Heart right ventricle (tissue), 16 donors: ENCODE results near the gene STX1B. TPM values are rescaled to one million over a fixed set of nuclear protein-coding genes. Genes with fewer than 3 reads are reported as not detected.

ENCODE experiments used
- ATAC-seq, 8 donors: fragments of 200-7000 bp; cut with Tn5 transposase; one replicate each; pipeline ENCODE4 v1.9.1; 2020; ENCODE audit warnings: mild to moderate bottlenecking in 8 of 8, moderate library complexity in 8 of 8, moderate number of reproducible peaks in 1 of 8
- DNase-seq, 2 donors: peaks; one replicate each; pipeline ENCODE4 v3.0.0-alpha.2; 2020
- H3K27ac ChIP-seq, 10 donors: fragments of 200-600 bp; sonication (generic) in 2 of 10; one replicate each; pipeline versions ENCODE4 v1.5.0 to v1.8.0; 2020 to 2022; ENCODE audit warnings: mild to moderate bottlenecking in 3 of 10
- H3K27me3 ChIP-seq, 7 donors: fragments of 200-600 bp; one replicate each; pipeline ENCODE4 v1.8.0; 2021 to 2022; ENCODE audit warnings: mild to moderate bottlenecking in 2 of 7
- H3K36me3 ChIP-seq, 9 donors: fragments of 200-600 bp; sonication (generic) in 1 of 9; one replicate each; pipeline versions ENCODE4 v1.5.0 to v1.8.0; 2020 to 2022; ENCODE audit warnings: mild to moderate bottlenecking in 2 of 9
- H3K4me1 ChIP-seq, 9 donors: fragments of 200-600 bp; sonication (generic) in 1 of 9; one replicate each; pipeline versions ENCODE4 v1.5.0 to v1.8.0; 2020 to 2022; ENCODE audit warnings: mild to moderate bottlenecking in 4 of 9
- H3K4me3 ChIP-seq, 10 donors: fragments of 200-600 bp; sonication (generic) in 2 of 10; one replicate each; pipeline versions ENCODE4 v1.5.0 to v1.8.0; 2020 to 2022; ENCODE audit warnings: mild to moderate bottlenecking in 7 of 10, moderate library complexity in 2 of 10
- H3K9me3 ChIP-seq, 11 donors: fragments of 200-600 bp in 10 of 11; sonication (generic) in 2 of 11; one replicate each; pipeline versions ENCODE4 v1.5.0 to v1.8.0; 2013 to 2022; ENCODE audit warnings: mild to moderate bottlenecking in 2 of 11, control low read depth in 1 of 11, moderate library complexity in 1 of 11
- CTCF ChIP-seq, 9 donors: fragments of 200-600 bp; sonication (generic) in 2 of 9; IDR thresholded peaks; one replicate each; pipeline versions ENCODE4 v1.5.0 to v1.8.0; 2021 to 2022; ENCODE audit warnings: antibody characterized with exemption in 9 of 9, mild to moderate bottlenecking in 5 of 9, moderate library complexity in 1 of 9
- WGBS, 2 donors: extraction: QIAGEN DNeasy Blood & Tissue Kit; methylation state at CpG; one replicate each; pipeline ENCODE4 v1.1.7; 2013; ENCODE audit warnings: inconsistent platforms in 1 of 2; 5-methylcytosine and 5-hydroxymethylcytosine counted together
- intact Hi-C, 10 donors: fragments of 100-400 bp; cut with DNase I; formaldehyde crosslinking; loops; one replicate each; pipeline versions ENCODE4 v1.11.1 to v1.14.2; 2022
- polyA plus RNA-seq, 2 donors: library from polyadenylated mRNA; stranded (reverse); fragments of 200-250 nt; gene quantifications; one replicate each; pipeline ENCODE4 v1.2.3, GENCODE V29; 2013
- total RNA-seq, 10 donors: library from RNA; stranded (reverse); fragmentation: NEBNext Ultra II Directional in 3 of 10; extraction: Animal tissue kit (Norgen Biotek cat#: 25700) in 3 of 10; gene quantifications; one replicate each; pipeline versions ENCODE4 v1.2.1 to v1.2.4, GENCODE V29; 2021 to 2023
- donor health status: Arrhythmogenic right ventricular cardiomyopathy.
- donor health status: ischemic (EF 13 %, LVEDD 7.1; RV severe dilation, severe dysfunction).
- donor health status: healthy with polysubstance abuse.
- donor health status: DM: no; HTN: yes; CAD: no.
- donor health status: DM: no; HTN: no; CAD: no.
- donor health status: ischemic (EF 25% LVEDD 6.9; RV normal size, moderate dysfunction).
- donor health status: ischemic (EF 25% LVEDD 5.7; RV mildly dilated, moderate dysfunction).
- donor health status: healthy.
- donor health status: DM: yes; HTN: yes; CAD: no.
- donor health status: Ischemic cardiomyopathy.
- donor health status: ischemic (EF 35%, LVEDD 5.7; RV mildly dilated, moderate dysfunction).
- donor health status: nonischemic (EF 11% LVEDD 7.7; RV severe dilation, severe dysfunction).
- donor health status: DM: yes; HTN: yes; CAD: no.
- donor health status: PGD.
- donor health status: ischemic (EF 29% LVEDD 5.4; RV normal size, mild dysfunction).
- donor health status: nonischemic (EF 23%, LVEDD 6.1; RV moderate dilation, normal function).

The STX1B gene
- total and polyA plus RNA-seq, 12 donors: 0.07 to 2.3 (median 0.90) TPM

GRCh38 chr16:30980959-30981358 is 29.5 kb downstream of the STX1B start:
- no peaks in the 10 kb centered on the region for H3K27me3 ChIP-seq
- H3K4me1 ChIP-seq: peaks cover 8 to 16% (median 13%) of the 10 kb centered on the region in 9 donors
- no peaks in the 10 kb centered on the region for H3K9me3 ChIP-seq
- WGBS, 2 donors: 95 to 96% methylated on average over 14 of the region's 14 CpGs
- no peak overlapping the region for H3K4me3 ChIP-seq
- DNase-seq (no peak), ATAC-seq (no peak)
- no peak for TF ChIP-seq CTCF (IDR thresholded peaks at IDR 0.05)
- H3K27ac ChIP-seq: no peak overlapping the region
- peaks cover 0 to 89% (median 11%) of the 10 kb centered on the region in 9 donors for H3K36me3 ChIP-seq
- intact Hi-C loops: loop anchor here in 9 of 10 donors (5.0 to 10.0 kb wide), 12 partner anchors 51 to 894 kb away; partner anchors contain the start of genes STX4 (in 2 of the 9), ZNF267 (in 2 of the 9), ZNF843 (in 2 of the 9) and PRSS53 (in 1 of the 9)

GRCh38 chr16:30980434-30980833 is 30.0 kb downstream of the STX1B start:
- Histone ChIP-seq H3K36me3 (peaks cover 0 to 94% (median 11%) of the 10 kb centered on the region in 9 donors), H3K4me3 (no peak overlapping the region), H3K4me1 (peaks cover 2 to 11% (median 8%) of the 10 kb centered on the region in 9 donors), H3K9me3 (no peaks in the 10 kb centered on the region), H3K27me3 (no peaks in the 10 kb centered on the region), H3K27ac (no peak overlapping the region)
- no peak for DNase-seq
- 88 to 91% methylated on average over 29 of the region's 29 CpGs for WGBS, 2 donors
- no peak for ATAC-seq
- intact Hi-C loops: loop anchor here in 9 of 10 donors (5.0 to 10.0 kb wide), 12 partner anchors 52 to 894 kb away; partner anchors contain the start of genes STX4 (in 2 of the 9), ZNF267 (in 2 of the 9), ZNF843 (in 2 of the 9) and PRSS53 (in 1 of the 9)
- TF ChIP-seq CTCF (IDR thresholded peaks at IDR 0.05): no peak

GRCh38 chr16:30980023-30980371 is 30.4 kb downstream of the STX1B start:
- intact Hi-C loops: loop anchor here in 9 of 10 donors (5.0 to 10.0 kb wide), 12 partner anchors 52 to 895 kb away; partner anchors contain the start of genes STX4 (in 2 of the 9), ZNF267 (in 2 of the 9), ZNF843 (in 2 of the 9) and PRSS53 (in 1 of the 9)
- ATAC-seq (no peak), DNase-seq (no peak)
- Histone ChIP-seq H3K4me1 (peaks cover 0 to 6% (median 4%) of the 10 kb centered on the region in 9 donors), H3K36me3 (peaks cover 0 to 99% (median 11%) of the 10 kb centered on the region in 9 donors), H3K27ac (no peak overlapping the region), H3K4me3 (no peak overlapping the region), H3K27me3 (no peaks in the 10 kb centered on the region), H3K9me3 (no peaks in the 10 kb centered on the region)
- 87 to 93% methylated on average over 15 of the region's 15 CpGs for WGBS, 2 donors
- no peak for TF ChIP-seq CTCF (IDR thresholded peaks at IDR 0.05)

GRCh38 chr16:30979170-30980022 is 31.0 kb downstream of the STX1B start:
- H3K4me3 ChIP-seq: no peak overlapping the region
- DNase-seq: no peak
- 93% methylated on average over 61 to 62 of the region's 62 CpGs for WGBS, 2 donors
- no peak for ATAC-seq
- peaks cover 0 to under 1% (median 0%) of the 10 kb centered on the region in 9 donors for H3K4me1 ChIP-seq
- no peak for TF ChIP-seq CTCF (IDR thresholded peaks at IDR 0.05)
- intact Hi-C loops: loop anchor here in 9 of 10 donors (5.0 to 10.0 kb wide), 12 partner anchors 53 to 895 kb away; partner anchors contain the start of genes STX4 (in 2 of the 9), ZNF267 (in 2 of the 9), ZNF843 (in 2 of the 9) and PRSS53 (in 1 of the 9)
- no peaks in the 10 kb centered on the region for H3K9me3 ChIP-seq
- no peaks in the 10 kb centered on the region for H3K27me3 ChIP-seq
- no peak overlapping the region for H3K27ac ChIP-seq
- peaks cover 0 to 100% (median 13%) of the 10 kb centered on the region in 9 donors for H3K36me3 ChIP-seq
